HG03378 (cell line): ENCODE measurements around the gene LTF.
"Not testable (repeated sequence)": the region's sequence is repeated elsewhere in the genome, so short reads cannot be mapped to it uniquely, and the experiment has no call there.

Experiments
- ATAC-seq: cut with Tn5 transposase; IDR thresholded peaks from one replicate; pipeline ENCODE4 v1.9.1; 2021; ENCODE audit warnings: mild to moderate bottlenecking, moderate library complexity; ENCODE audit not compliant: unreplicated experiment

The LTF gene

DNA sequence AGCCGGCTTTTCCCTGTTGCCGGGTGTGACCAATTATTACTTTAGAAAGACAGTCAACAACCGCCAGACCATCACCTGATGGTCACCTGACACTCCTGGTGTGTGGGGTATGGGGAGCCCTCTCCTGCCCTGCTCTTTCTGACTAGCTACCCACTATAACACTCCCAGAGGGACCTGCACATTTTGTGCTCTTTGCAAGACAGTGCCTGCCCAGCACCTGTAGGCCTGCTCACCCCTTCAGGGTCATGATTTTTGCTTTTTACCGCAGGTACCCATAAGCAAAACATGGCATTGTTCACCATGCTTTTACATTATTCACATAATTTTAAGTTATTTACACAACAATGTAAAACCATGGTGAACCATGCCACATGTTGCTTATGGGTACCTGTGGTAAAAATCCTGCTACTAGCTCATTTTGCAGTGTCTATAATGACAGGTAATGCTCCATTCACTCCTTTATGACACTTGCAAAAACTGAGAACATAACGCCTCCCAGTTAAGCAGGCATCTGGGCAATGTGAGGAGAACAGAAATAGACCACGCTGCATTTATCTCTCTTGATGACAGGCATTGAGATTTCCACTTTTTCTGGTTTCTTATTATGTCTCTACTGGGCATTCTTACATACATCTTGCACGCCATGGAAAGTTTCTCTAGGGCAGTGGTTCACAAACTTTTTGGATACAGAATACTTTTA is 47.7 kb downstream of the LTF start:
- ATAC-seq: no peak

DNA sequence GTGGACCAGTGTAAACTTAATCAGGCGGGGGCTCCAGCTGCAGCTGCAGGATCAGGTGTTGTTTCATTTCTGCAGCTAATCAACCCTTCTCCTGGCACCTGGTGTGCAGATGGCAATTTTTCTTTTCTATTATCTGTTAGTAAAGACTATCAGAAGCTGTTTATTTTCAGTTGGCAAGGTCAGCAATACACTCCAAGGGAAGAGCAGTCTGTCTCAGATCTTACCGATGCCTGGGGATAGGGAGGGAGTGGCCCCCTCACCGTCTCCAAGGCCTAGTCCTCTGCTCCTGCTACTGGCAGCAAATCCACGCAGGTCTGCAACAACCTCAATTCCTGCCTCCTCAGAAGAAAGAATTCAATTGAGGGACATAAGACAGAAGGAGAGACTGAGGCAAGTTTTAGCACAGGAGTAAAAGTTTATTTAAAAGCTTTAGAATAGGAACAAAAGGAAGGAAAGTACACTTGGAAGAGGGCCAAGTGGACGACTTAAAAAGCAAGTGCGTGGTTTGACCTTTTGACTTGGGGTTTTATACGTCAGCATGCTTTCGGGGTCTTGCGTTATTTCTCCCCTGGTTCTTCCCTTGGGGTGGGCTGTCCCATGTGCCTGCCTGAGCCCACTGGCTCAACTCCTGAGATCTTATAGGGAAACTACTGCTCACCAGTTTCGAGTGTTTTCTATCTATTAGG is 48.4 kb downstream of the LTF start:
- no peak for ATAC-seq

DNA sequence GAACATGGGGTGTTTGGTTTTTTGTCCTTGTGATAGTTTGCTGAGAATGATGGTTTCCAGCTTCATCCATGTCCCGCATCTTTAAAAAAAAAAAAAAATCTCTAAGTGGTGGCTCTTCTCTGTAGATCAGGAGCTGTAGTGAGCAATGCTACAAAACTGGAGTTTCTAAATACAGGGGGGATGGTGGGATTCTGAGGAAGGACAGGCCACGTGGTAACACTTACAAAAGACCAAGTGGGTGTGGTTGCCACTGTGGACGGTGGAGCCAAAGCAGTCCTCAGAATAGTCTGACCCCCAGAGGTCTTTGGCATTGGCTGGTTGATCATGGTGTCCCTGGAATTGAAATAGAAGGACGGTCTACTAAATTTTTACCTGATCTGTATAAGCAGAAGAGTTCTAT is 50.0 kb downstream of the LTF start:
- ATAC-seq: no peak

DNA sequence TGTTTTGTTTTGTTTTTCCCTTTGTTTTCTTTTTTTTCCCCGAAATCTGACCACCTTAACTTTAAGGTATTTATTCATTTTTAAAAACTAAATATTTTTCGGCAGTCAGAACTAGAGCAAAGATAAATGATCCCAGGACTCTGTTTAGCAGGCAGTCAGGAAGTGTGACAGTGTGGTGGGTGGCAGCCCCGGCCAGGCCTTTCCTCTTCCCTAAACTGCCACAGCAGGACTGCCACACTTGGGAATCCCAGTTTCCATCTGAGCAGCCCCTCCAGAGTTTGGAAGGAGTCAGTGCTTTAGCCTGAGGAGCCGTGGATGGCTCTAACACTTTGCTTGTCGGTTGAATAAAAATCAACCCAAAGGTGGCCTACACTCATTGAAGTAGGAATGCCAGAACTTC is 50.8 kb downstream of the LTF start:
- no peak for ATAC-seq

DNA sequence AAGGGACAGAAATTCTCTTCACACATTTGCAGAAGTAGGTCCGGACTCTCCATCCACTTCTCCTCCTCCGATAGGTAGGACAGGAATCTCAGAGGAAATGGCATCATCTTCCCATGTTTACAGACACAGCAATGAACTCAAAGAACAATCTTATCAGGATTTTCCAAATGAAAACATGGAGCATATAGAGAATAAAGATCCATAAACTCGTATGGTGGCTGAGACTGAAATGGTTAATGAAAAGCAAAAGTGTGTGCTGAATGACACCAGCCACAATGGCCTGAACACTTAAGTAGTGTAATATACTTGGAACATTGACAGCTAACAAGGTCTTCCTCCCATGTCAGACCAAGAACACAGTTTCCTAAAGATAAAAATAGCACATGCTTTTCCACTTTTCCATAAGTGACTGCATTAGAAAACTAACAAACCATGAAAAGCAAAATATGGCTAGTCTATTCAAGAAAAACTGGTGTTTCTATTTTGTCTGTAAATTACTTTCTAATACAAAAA is 51.9 kb downstream of the LTF start:
- no peak for ATAC-seq

DNA sequence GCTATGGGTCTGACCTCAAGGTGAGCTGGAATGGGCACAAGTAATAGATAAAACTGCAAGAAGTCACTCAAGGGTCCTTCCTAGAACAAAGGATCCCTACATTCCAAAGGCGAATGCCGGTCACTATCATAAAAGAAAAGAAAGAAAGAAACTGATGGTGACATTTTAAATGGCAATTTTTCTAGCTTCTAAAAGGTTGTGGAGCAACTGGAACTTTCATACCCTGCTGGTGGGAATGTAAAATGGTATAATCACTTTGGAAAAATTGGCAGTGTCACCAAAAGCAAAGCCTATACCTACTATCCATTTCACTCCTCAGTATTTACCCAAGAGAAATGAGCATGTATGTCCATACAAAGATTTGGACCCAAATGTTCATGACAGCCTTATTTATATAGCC is 53.4 kb downstream of the LTF start:
- no peak for ATAC-seq

DNA sequence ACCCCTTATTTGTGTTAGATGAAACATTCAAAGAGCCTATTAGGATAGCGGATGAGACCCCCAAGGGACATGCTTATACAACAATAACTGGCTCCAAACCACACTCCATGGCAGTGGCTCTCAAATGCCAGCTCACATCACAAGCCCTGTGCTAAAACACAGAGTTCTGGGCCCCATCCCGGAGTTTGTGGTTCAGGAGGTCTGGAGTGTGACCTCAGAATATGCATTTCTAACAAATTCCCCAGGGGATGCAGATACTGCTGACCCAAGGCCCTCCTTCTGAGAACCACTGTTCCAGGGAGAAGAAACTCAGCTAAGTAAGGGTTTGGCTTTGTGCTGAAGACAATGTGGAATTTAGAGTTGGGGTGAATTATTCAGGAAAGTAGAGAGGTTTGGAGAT is 54.0 kb downstream of the LTF start:
- no peak for ATAC-seq

DNA sequence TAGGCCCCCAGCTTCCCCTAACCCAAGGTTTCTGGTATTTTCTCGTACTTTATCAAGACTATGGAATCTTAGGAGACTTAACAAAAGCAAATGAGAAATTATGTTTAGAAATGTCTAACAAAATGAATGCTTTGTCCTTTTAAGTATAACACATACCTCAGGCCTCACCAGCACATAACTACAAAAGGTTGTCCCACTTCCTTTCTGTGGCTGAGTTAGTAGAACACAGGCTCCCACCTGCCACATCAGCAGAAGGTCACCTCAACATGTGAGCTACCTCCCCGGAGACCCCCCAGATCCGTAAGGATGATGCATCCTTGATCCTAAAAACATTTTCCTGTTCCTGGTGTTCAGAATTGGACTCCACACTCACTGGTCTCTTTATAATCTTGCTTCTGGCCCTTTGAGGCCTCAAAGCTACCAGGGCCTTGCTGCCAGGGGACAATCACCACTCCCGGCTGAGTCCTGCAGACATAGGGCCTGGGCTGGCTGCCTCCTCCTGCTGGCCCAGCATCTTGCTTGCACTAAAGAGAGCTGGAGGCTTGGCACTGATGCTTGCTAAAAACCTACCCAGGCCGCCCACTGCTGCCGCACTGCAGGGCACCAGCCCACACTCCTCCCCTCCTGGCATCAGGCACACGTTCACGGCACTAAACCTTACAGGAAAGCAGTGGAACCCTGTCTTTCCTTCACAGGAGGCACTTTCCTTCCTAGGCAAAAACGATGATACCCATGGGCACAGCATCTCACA is 54.8 kb downstream of the LTF start:
- ATAC-seq: no peak

DNA sequence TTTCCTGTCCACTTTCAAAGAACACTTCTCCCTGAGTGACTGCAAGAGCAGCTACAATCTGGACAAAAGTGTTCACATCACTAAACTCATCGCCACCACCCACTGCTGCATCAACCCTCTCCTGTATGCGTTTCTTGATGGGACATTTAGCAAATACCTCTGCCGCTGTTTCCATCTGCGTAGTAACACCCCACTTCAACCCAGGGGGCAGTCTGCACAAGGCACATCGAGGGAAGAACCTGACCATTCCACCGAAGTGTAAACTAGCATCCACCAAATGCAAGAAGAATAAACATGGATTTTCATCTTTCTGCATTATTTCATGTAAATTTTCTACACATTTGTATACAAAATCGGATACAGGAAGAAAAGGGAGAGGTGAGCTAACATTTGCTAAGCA is 55.9 kb downstream of the LTF start:
- no peak for ATAC-seq

DNA sequence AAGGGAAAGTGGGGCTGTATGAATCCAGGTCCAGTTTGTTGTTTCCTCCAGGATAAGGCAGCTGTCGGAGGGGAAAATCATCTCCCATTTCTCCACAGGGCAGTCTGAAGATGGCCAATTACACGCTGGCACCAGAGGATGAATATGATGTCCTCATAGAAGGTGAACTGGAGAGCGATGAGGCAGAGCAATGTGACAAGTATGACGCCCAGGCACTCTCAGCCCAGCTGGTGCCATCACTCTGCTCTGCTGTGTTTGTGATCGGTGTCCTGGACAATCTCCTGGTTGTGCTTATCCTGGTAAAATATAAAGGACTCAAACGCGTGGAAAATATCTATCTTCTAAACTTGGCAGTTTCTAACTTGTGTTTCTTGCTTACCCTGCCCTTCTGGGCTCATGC is 56.7 kb downstream of the LTF start:
- ATAC-seq: no peak

DNA sequence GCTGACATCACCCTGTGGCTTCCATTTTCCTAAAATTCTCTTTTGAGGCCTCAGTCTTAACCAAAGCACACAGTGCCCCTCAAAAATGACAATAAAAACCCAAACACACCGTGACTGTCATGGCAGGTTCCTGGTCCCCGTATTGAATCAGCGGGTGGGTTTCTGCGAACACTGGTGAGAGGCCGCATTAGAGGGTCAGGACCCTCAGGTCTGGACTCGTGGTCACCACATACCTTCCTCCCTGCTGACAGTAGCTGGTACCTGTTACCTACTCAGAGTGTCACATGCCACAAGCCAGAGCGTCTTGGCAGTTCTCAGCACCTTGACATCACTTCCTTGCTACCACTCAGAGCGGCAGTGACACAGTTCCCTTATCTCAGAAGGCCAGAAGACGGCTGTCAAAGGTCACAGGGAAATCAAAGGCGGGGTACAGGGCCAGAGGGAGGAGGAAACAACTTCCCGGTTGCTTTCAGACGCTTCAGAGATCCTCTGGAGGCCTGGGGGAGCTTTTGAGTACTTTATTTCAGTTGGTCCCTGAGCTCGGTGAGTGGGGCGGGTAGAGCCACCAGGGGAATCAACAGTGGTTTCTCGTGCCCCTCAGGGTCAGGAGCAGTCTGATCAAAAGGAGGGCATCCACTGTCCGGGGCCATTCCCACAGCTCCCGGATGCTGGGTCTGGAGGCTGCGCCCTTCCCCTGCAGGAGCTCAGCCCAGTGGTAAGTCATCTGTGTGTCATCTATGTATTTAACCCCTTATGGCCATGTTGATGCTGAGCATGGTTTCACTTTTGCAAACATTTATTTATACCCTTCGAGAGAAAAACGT is 57.7 kb downstream of the LTF start, which contains the start of the genes CCR5AS and CCRL2:
CCR5AS (minus strand) TSS at position 279 of the 824 bp plus-strand sequence.
CCRL2 (plus strand) TSS at position 472 of the 824 bp plus-strand sequence. CDS start 821 bp downstream, outside the sequence.
- no peak for ATAC-seq

DNA sequence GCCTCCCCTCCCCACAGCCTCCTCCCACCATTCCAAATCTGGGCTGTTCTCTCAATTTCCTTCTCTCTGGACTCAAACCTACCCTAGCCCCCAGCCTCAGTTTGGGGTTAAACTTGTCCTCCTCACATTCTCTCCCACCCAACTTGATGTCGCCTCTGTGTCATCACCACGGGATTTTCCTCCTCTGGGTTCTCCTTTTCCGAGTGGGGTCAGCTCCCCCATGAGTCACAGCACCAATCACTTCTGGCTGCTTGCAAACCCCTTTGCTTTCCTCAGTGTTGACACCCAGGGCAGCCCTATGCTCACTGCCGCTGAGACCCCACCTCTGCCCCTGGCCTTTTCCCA is 58.3 kb downstream of the LTF start:
- no peak for ATAC-seq

DNA sequence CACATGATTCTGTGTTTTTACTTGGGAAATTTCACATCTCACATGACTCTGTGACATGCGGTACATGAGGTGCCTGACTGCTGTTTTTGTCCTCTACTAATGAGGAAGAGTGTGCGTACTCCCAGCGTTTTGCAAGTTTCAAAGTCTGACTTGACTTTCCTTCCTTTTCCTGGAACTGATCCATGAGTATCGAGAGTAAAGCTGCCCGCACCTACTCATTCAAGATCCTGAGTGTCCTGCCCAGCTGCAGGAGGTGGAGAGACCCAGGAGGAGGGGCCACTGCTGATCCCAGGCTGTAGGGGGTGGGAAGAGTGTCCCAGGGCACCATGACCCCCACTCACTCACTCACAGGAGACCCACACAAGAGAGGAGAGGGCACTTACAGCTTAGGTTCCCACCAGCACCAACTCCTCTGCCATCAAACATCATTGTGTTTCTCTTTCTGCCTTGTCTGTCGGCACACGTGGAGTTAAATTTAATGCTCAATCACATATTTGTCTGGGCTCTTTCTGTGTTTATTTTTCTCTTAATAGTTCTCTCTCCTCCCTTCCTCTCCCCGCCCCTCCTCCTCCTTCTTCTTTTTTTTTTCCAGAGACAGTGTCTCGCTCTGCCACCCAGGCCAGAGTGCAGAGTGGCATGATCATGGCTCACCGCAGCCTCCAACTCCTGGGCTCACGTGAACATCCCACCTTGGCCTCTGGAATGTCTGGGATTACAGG is 59.2 kb downstream of the LTF start:
- no peak for ATAC-seq

DNA sequence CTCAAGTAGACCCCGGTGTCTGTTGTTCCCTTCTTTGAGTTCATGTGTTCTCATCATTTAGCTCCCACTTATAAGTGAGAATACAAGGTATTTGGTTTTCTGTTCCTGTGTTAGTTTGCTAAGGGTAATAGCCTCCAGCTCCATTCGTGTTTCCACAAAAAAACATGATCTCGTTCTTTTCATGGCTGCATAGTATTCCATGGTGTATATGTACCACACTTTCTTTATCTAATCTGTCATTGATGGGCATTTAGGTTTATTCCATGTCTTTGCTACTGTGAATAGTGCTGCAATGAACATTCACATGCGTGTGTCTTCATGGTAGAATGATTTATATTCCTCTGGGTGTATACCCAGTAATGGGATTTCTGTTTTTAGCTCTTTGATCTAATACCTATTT is 61.8 kb downstream of the LTF start:
- ATAC-seq: not testable (repeated sequence)

DNA sequence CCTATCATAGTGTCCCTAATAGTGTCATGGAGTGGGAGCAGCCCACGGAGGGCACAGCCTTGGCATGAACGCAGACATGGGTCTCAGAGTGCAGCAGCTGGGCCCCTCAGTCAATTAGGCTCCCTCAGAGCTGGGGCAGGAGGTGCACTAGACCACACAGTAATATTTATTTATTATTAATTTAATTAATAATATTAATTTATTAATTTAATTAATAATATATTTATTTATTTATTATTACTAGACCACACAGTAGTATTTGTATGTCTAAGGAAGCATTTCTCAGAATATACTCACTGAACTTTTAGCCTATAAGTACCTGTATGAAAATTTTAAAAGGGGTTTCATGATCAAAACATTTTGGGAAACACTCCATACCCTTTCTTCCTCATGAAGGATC is 63.1 kb downstream of the LTF start:
- ATAC-seq: no peak

DNA sequence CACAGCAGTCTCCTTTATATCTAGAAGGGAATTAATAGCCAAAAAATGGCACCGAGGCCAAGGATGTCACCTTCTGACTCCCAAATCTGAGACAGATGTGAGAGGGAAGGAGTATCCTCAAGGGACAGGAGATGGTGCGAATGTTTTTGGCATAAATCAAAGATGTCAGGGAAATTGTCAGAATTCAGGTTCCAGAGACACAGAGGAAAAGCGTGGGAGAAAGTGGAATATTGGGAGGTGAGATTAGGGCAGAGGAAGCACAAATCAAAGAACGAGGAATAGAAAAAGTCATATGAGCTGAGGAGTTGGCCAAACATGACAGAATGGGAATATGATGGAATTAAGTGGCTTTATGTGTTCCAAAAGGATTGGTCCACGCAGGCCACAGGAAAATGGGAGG is 63.9 kb downstream of the LTF start:
- ATAC-seq: no peak

DNA sequence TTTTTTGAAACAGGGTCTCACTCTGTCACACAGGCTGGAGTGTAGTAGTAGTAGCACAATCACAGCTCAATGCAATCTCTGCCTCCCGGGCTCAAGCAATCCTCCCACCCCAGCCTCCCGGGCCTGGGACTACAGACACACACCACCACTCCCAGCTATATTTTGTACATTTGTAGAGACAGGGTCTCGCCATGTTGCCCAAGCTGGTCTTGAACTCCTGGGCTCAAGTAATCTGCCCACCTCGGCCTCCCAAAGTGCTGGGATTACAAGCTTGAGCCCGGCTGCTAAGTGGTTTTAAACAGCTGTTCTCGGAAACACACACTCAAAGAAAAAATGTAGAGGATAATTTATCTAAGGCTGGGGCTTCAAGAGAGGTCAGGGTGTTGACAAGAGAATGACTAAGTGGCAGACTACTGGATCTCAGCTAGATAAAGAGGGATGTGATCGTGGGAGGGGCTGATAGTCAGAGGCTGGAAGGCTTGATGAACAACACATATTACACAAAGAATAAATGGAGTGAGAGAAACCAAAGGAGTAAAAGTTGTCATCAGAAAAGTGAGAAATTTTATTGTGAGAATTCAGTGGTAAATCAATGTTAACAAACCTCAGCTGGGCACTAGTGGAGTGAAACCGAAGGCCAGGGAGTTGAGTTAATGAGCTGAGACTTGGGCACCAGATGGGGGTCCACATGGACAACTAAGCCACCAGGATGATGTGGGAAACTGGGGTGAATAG is 64.5 kb downstream of the LTF start:
- ATAC-seq: no peak

DNA sequence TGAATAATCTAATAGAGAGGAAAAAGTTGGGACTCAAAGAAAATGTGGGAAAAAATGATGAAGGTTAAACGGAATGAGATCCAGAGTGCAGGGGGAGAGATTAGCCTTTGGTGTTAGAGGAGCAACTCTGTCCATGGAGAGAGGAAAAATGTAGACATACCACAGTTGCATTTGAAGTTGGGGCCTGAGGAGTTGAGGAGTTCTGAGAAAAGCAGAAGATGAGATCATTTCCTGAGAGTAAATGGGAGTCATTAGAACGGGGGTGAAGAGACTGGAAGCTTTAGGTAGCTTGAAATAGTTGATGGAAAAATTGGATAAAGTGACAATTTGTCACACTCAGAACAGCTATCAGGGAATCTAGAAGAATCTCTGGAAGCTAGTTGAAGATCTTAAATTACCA is 65.1 kb downstream of the LTF start:
- ATAC-seq: no peak

DNA sequence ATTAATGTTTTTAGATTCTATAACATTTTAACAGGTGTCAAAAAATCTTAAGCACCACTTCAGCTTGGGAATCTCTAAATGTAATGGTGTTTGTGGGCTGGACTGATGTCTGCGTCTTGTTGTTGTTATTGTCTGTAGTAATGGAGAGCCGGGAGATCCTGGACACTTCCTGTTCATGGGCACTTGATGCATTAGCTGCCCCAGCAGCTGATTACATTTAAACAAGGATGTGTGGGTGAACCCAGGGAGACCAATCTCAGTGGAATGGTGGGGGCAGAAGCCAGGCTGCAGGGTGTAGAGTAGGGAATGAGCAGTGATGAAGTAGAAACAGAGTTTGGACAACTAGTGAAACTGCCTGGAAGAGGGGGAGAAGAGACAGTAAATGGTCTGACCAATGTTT is 65.6 kb downstream of the LTF start:
- no peak for ATAC-seq
